ENCODE data around the gene VCP. TPM values are rescaled to one million over a fixed set of nuclear protein-coding genes. Genes with fewer than 3 reads are reported as not detected.
"Not testable (repeated sequence)": the region's sequence is repeated elsewhere in the genome, so short reads cannot be mapped to it uniquely, and the experiment has no call there.

VCP gene
- total RNA-seq, 1 experiment from 2014 or later, result 157 TPM

GRCh38 chr9:35029852-35030251, 42.6 kb downstream of the VCP start:
- no peaks in the 10 kb centered on the region for H3K9me3 ChIP-seq (ENCODE audit: low read length)
- no peak for DNase-seq
- no peak overlapping the region for H3K27ac ChIP-seq (ENCODE audit: low read length)
- H3K9me2 ChIP-seq (replicated peaks; ENCODE audit: insufficient read depth, low read length), result no peaks in the 10 kb centered on the region
- peaks cover 8% of the 10 kb centered on the region; the same call in 1 of the 2 replicates for H3K36me3 ChIP-seq (ENCODE audit: insufficient read depth, low read length)
- H3K4me3 ChIP-seq (ENCODE audit: low read length), result no peak overlapping the region
- peaks cover 30% of the 10 kb centered on the region for H3K4me1 ChIP-seq (ENCODE audit: low read length)
- H3K4me2 ChIP-seq (ENCODE audit: low read depth, low read length, poor library complexity, severe bottlenecking), result no peak overlapping the region
- H4K20me1 ChIP-seq (ENCODE audit: insufficient read depth, low read depth, low read length), result no peaks in the 10 kb centered on the region
- H3K79me2 ChIP-seq (ENCODE audit: low read length), result no peaks in the 10 kb centered on the region
- no peak overlapping the region for H2AFZ ChIP-seq (ENCODE audit: low read length)
- no peak overlapping the region for H3K9ac ChIP-seq (ENCODE audit: low read length)
- H3K27me3 ChIP-seq (ENCODE audit: low read length), result no peaks in the 10 kb centered on the region

- Histone ChIP-seq H3K4me2 (ENCODE audit: low read depth, low read length, poor library complexity, severe bottlenecking) (peak overlapping the region; percentile 16), H2AFZ (ENCODE audit: low read length) (no peak overlapping the region), H3K9ac (ENCODE audit: low read length) (no peak overlapping the region), H3K9me3 (ENCODE audit: low read length) (no peaks in the 10 kb centered on the region), H3K4me1 (ENCODE audit: low read length) (peaks cover 30% of the 10 kb centered on the region), H3K79me2 (ENCODE audit: low read length) (no peaks in the 10 kb centered on the region), H3K9me2 (replicated peaks; ENCODE audit: insufficient read depth, low read length) (no peaks in the 10 kb centered on the region), H3K4me3 (ENCODE audit: low read length) (no peak overlapping the region), H3K27ac (ENCODE audit: low read length) (peak overlapping the region; percentile 53; the same call in 1 of the 2 replicates), H3K27me3 (ENCODE audit: low read length) (no peaks in the 10 kb centered on the region), H3K36me3 (ENCODE audit: insufficient read depth, low read length) (peaks cover 8% of the 10 kb centered on the region; the same call in 1 of the 2 replicates), H4K20me1 (ENCODE audit: insufficient read depth, low read depth, low read length) (no peaks in the 10 kb centered on the region)
- no peak for DNase-seq
Observed at GRCh38 chr9:35029241-35029640, 43.2 kb downstream of the VCP start.

GRCh38 chr9:35028341-35028740, 44.1 kb downstream of the VCP start:
- H3K9me2 ChIP-seq (replicated peaks; ENCODE audit: insufficient read depth, low read length), result no peaks in the 10 kb centered on the region
- no peak overlapping the region for H3K4me3 ChIP-seq (ENCODE audit: low read length)
- H3K27me3 ChIP-seq (ENCODE audit: low read length), result no peaks in the 10 kb centered on the region
- H3K4me2 ChIP-seq (ENCODE audit: low read depth, low read length, poor library complexity, severe bottlenecking), result peak overlapping the region; percentile 16
- H3K9me3 ChIP-seq (ENCODE audit: low read length), result no peaks in the 10 kb centered on the region
- H4K20me1 ChIP-seq (ENCODE audit: insufficient read depth, low read depth, low read length), result no peaks in the 10 kb centered on the region
- no peak for DNase-seq
- H3K79me2 ChIP-seq (ENCODE audit: low read length), result no peaks in the 10 kb centered on the region
- peaks cover 8% of the 10 kb centered on the region; the same call in 1 of the 2 replicates for H3K36me3 ChIP-seq (ENCODE audit: insufficient read depth, low read length)
- H3K4me1 ChIP-seq (ENCODE audit: low read length), result peaks cover 30% of the 10 kb centered on the region
- H3K9ac ChIP-seq (ENCODE audit: low read length), result peak overlapping the region; percentile 16; the same call in 1 of the 2 replicates
- H3K27ac ChIP-seq (ENCODE audit: low read length), result peak overlapping the region; percentile 53
- no peak overlapping the region; the same call in 1 of the 2 replicates for H2AFZ ChIP-seq (ENCODE audit: low read length)

DNA sequence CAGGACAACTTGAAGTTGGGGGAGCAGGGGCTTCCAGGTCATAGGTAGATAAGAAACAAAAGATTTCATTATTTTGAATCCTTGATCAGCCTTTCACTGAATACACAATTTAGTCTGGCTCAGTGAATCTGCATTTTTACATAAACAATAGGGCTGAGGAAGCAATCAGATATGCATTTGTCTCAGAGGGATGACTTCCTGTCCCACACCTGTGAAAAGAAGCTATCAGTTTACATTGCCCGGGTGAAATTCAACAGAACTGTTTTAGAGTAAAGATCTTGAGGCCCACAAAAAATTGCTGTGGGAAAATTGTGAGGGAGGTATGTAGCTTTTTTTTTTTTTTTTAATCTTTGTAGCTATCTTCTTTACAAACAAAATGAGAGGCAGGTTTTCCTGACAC, 44.6 kb downstream of the VCP start:
- Histone ChIP-seq H3K9ac (ENCODE audit: low read length) (no peak overlapping the region), H3K27ac (ENCODE audit: low read length) (peak overlapping the region; percentile 53), H3K4me1 (ENCODE audit: low read length) (peaks cover 30% of the 10 kb centered on the region), H4K20me1 (ENCODE audit: insufficient read depth, low read depth, low read length) (no peaks in the 10 kb centered on the region), H3K9me2 (replicated peaks; ENCODE audit: insufficient read depth, low read length) (no peaks in the 10 kb centered on the region), H3K79me2 (ENCODE audit: low read length) (no peaks in the 10 kb centered on the region), H3K36me3 (ENCODE audit: insufficient read depth, low read length) (peaks cover 8% of the 10 kb centered on the region; the same call in 1 of the 2 replicates), H2AFZ (ENCODE audit: low read length) (no peak overlapping the region), H3K27me3 (ENCODE audit: low read length) (no peaks in the 10 kb centered on the region), H3K9me3 (ENCODE audit: low read length) (no peaks in the 10 kb centered on the region), H3K4me2 (ENCODE audit: low read depth, low read length, poor library complexity, severe bottlenecking) (peak overlapping the region; percentile 16), H3K4me3 (ENCODE audit: low read length) (no peak overlapping the region)
- no peak for DNase-seq

- H3K9ac ChIP-seq (ENCODE audit: low read length), result no peak overlapping the region
- DNase-seq, result no peak
- no peaks in the 10 kb centered on the region for H3K27me3 ChIP-seq (ENCODE audit: low read length)
- no peaks in the 10 kb centered on the region for H3K9me2 ChIP-seq (replicated peaks; ENCODE audit: insufficient read depth, low read length)
- H3K36me3 ChIP-seq (ENCODE audit: insufficient read depth, low read length), result peaks cover 8% of the 10 kb centered on the region; the same call in 1 of the 2 replicates
- no peak overlapping the region for H3K4me3 ChIP-seq (ENCODE audit: low read length)
- H3K27ac ChIP-seq (ENCODE audit: low read length), result peak overlapping the region; percentile 53
- H3K9me3 ChIP-seq (ENCODE audit: low read length), result no peaks in the 10 kb centered on the region
- no peaks in the 10 kb centered on the region for H4K20me1 ChIP-seq (ENCODE audit: insufficient read depth, low read depth, low read length)
- peaks cover 30% of the 10 kb centered on the region for H3K4me1 ChIP-seq (ENCODE audit: low read length)
- no peaks in the 10 kb centered on the region for H3K79me2 ChIP-seq (ENCODE audit: low read length)
- no peak overlapping the region for H3K4me2 ChIP-seq (ENCODE audit: low read depth, low read length, poor library complexity, severe bottlenecking)
- no peak overlapping the region for H2AFZ ChIP-seq (ENCODE audit: low read length)
Observed at GRCh38 chr9:35027374-35027773, 45.1 kb downstream of the VCP start.

DNA sequence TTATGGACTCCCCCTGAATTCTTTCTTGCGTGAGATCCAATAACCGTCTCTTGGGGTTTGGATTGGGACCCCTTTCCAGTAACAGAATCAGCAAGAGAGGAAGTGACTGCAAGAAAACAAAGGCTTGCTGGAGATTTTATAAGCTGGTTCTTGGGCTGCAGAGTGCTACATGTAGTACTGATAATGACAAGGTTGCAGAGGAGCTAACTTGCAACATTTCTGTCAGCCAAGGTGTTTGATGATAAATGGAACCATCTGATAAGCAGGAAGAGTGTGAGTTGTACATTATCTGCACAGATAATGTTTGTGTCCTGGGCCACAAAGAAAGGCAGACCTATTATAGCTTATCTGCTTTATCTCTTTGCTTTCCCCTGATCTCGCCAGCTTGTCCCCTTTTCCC, 45.8 kb downstream of the VCP start:
- H3K79me2 ChIP-seq (ENCODE audit: low read length), result no peaks in the 10 kb centered on the region
- H3K27me3 ChIP-seq (ENCODE audit: low read length), result no peaks in the 10 kb centered on the region
- no peak overlapping the region for H3K9ac ChIP-seq (ENCODE audit: low read length)
- no peak overlapping the region for H3K4me2 ChIP-seq (ENCODE audit: low read depth, low read length, poor library complexity, severe bottlenecking)
- H3K36me3 ChIP-seq (ENCODE audit: insufficient read depth, low read length), result peaks cover 8% of the 10 kb centered on the region; the same call in 1 of the 2 replicates
- H3K4me1 ChIP-seq (ENCODE audit: low read length), result peaks cover 30% of the 10 kb centered on the region
- H3K9me2 ChIP-seq (replicated peaks; ENCODE audit: insufficient read depth, low read length), result no peaks in the 10 kb centered on the region
- no peak for DNase-seq
- no peak overlapping the region for H3K4me3 ChIP-seq (ENCODE audit: low read length)
- H3K27ac ChIP-seq (ENCODE audit: low read length), result no peak overlapping the region
- H3K9me3 ChIP-seq (ENCODE audit: low read length), result no peaks in the 10 kb centered on the region
- no peaks in the 10 kb centered on the region for H4K20me1 ChIP-seq (ENCODE audit: insufficient read depth, low read depth, low read length)
- no peak overlapping the region for H2AFZ ChIP-seq (ENCODE audit: low read length)

DNA sequence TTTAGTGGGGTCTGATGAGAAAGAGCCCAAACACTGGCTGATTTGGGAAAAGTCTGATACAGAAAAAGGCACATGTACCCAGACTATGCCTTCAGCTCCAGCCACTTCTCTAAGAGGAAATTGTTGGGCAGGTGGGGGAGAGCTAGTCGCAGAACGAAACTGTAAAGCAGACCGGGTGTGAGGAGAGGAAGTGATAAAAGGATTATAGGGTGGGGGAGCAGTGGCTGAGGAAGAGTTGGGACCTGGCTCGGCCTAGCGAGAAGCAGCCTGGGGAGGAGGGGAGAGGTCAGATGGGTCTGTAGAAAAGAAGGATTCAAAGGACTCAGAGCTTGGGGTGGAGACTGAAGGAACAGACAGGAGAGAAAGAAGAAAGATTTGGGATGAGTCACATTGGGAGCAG, 49.0 kb downstream of the VCP start:
- peaks cover 11% of the 10 kb centered on the region for H3K4me1 ChIP-seq (ENCODE audit: low read length)
- not testable (repeated sequence) for H3K27me3 ChIP-seq (ENCODE audit: low read length); H3K9ac ChIP-seq (ENCODE audit: low read length); H3K9me3 ChIP-seq (ENCODE audit: low read length); H3K9me2 ChIP-seq (replicated peaks; ENCODE audit: insufficient read depth, low read length); DNase-seq; H4K20me1 ChIP-seq (ENCODE audit: insufficient read depth, low read depth, low read length); H3K27ac ChIP-seq (ENCODE audit: low read length); H3K4me2 ChIP-seq (ENCODE audit: low read depth, low read length, poor library complexity, severe bottlenecking); H2AFZ ChIP-seq (ENCODE audit: low read length); H3K79me2 ChIP-seq (ENCODE audit: low read length); H3K4me3 ChIP-seq (ENCODE audit: low read length)
- H3K36me3 ChIP-seq (ENCODE audit: insufficient read depth, low read length), result peaks cover 16% of the 10 kb centered on the region

- Histone ChIP-seq H3K9ac (ENCODE audit: low read length) (no peak overlapping the region), H3K36me3 (ENCODE audit: insufficient read depth, low read length) (peaks cover 72% of the 10 kb centered on the region), H3K4me1 (ENCODE audit: low read length) (peaks cover 3% of the 10 kb centered on the region; the same call in 1 of the 2 replicates), H3K27ac (ENCODE audit: low read length) (no peak overlapping the region), H4K20me1 (ENCODE audit: insufficient read depth, low read depth, low read length) (no peaks in the 10 kb centered on the region), H3K4me2 (ENCODE audit: low read depth, low read length, poor library complexity, severe bottlenecking) (no peak overlapping the region), H3K9me2 (replicated peaks; ENCODE audit: insufficient read depth, low read length) (no peaks in the 10 kb centered on the region), H2AFZ (ENCODE audit: low read length) (no peak overlapping the region), H3K79me2 (ENCODE audit: low read length) (no peaks in the 10 kb centered on the region), H3K27me3 (ENCODE audit: low read length) (no peaks in the 10 kb centered on the region), H3K4me3 (ENCODE audit: low read length) (no peak overlapping the region), H3K9me3 (ENCODE audit: low read length) (peaks cover 3% of the 10 kb centered on the region; the same call in 1 of the 2 replicates)
- no peak for DNase-seq
Observed at GRCh38 chr9:35014517-35014916, 57.9 kb downstream of the VCP start.
